ENCODE measurements around the gene LRMDA.

Gene LRMDA

DNA sequence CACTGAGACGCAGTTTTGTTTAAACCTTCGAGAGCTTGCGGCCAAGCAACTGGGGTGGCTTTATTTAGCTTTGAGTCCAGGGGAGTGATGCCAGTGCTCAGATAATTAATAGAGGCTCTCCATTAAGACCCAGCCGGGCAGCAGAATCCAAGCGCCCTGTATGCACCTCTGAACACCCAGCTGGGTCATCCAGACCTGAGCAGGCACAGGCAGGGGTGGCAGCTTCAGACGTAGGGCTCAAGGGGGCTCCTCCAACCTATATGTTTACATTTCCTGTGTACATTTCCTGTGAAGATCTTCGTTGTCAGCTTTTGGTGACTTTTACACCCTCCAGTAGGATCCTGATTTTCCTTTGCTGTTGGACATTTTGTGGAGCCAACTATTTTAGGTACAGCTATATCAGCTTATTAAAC, 719.5 kb downstream of the LRMDA start:
- no peak for DNase-seq

DNA sequence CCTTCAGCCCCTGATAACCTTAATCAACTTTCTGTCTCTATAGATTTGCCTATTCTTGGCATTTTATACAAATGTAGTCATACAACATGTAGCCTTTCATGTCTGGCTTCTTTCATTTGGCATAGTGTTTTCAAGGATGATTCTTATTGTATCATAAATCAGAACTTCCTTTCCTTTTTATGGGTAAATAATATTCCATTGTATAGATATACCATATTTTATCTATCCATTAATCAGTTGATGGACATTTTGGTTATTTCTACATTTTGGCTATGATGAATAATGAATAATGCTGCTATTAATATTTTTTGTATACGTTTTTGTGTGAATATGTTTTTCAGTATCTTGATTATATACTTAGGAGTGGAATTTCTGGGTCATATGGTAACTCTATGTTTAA, 720.8 kb downstream of the LRMDA start:
- no peak for DNase-seq

DNA sequence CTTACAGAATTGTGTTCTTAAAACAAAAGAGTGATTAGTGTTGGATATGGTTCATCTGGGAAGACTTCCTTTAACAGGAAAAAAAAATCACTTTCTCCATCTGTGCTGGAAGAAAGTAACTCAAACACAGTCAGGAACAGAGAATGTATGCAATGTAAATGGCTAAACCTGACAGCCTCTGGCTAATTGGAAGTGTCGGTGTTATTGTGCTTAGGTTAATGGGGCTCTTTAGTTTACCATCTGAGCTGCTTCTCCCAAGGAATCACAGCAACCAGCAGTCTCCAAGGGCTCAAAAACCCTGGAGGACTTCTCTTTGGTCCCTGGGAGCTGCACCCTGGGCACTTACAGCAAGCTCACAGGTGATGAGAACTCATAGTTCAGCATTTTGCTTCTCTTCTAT, 724.5 kb downstream of the LRMDA start:
- no peak for DNase-seq

DNA sequence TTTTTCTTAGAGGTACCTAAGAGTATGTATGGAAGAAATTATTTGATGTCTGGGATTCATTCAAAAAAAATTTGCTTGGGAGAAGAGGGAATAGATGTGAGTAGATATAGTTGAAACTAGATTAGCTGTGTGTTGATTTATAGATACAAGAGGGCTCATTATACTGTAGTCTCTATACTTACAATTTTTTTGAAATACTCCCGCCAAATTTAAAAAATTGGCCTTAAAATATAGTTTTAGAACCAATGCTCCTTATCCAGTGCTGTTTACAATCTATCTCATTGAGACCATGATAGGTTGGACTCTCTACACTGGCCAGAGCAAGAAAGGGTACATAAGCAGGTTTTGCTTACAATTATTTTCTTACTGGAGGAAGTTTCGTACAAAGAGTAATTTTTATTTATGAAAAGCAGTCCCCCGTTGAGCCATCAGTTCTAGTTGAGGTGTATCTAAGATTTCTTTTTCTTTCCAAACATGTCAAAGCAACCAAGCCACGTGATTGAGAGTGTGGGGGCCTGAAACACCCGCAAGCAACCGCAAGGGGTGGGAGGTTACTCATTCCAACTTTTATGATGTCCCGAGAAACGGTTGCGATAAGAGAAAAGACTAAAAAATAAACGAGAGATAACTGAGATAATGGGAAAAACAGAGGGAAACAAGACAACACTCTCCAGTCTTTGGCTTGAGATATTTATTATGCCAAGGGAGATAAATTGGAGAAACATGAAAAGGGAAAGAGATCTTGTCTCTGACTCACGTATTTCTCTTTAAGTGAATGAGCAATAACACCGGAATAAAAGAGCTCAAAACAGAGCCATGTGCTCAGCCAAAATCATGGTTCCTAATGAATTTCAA, 729.2 kb downstream of the LRMDA start:
- no peak for DNase-seq

DNA sequence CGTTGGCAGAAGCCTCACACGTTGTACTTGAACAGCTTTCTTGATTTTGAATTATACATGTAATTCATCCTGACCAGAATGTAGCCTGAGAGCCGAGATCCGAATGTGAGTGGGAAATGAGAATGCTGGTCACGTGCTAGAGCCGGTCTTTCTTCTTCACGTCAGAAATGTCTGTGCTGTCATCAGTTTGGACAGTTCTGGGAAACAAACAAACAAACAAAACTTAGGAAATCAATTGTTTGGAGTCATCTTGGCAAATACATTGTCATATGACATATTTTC, 729.8 kb downstream of the LRMDA start:
- DNase-seq: no peak

DNA sequence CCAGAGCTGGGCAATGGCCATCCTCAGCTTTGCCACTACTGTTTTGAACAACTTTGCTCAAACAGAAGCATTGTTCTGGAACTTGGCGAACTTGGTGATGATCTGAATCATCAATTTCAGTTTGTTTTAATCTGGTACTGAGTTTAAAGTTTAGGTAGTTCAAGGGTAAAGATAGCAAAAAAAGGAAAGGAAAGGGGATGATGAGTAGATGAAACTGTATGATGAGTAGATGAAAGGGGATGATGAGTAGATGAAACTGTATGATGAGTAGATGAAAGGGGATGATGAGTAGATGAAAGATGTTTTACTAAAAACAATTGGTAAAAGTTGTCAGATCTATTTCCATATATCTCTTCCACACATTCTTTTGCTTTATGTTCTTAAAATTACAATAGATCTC, 737.0 kb downstream of the LRMDA start:
- no peak for DNase-seq

DNA sequence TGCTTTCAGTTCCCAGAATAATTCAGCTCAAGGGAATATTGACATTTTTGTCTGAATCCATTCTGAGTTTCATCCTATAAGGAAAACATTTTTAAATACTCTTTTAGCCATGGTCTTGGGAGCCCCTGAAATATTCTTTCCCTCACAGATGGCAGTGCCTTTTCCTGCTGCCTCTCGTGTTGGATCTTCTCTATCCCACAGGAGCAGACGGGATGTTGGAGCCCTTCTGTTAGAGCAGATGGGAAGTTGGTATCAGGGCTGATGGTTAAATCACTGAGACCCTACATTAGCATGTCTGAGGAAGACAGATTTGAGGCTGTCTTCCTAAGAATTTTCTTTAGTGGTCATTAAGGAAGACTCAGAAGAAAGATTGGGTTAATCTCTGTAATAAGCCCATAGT, 737.8 kb downstream of the LRMDA start:
- DNase-seq: no peak

DNA sequence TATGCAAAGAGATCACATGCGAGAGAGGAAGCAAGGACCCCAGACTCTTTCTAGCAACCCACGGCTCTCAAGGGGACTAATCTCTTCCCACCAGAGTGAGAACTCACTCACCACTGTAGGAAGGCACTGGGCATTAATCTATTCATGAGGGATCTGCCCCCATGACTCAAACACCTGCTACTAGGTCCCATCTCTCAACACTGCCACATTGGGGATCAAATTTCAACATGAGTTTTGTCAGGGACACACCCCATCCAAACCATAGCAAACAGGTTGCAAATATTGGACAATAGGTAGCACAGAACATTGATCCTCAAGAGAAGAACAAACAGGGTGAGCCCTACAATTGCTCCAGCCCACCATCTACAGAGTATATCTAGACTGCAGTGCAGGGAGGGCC, 740.6 kb downstream of the LRMDA start:
- no peak for DNase-seq

DNA sequence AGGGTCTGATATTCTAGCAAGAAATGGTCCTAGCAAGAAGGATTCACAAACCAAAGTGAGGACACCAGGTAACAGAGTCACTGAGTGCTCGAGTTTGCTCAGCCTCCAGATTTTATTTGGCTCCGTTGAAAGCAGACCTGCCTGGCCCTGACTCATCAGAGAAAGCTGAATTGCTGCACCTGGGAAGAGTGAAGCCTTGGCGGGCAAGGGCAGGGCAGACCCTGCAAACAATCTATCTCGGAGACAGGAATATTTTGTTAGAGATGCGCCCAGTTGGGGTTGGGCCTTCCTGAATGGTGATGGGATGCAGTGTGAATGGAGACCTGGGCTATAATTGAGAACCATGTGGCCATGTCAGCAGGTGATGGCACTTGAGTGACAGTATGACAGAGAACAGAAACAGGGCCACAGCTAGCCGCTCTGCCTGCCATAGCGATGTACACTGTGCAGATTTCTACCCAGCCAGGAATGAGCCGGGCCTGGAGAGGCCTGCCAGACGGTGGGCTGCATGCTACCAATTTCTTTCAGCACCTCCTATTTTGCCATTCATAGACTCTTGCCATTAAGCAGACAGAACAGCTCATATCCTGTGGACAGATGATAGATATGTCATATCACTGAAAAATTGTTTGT, 744.2 kb downstream of the LRMDA start:
- no peak for DNase-seq

DNA sequence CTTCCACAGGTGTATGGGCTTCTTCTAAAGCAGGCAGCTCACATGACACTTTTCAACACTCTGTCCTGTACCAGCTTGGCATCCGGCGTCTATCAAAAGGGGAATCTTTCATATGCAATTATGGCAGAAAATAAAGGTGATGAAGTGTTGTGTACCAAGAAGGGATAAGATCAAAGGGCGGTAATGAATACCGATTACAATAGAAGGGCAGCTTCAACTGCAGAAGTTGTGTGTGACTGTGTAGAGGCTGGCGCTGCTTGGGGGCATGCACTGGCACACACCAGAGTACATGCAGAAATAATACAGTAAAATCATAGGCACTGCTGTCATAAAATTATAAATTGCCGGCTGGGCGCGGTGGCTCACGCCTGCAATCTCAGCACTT, 744.7 kb downstream of the LRMDA start:
- no peak for DNase-seq

DNA sequence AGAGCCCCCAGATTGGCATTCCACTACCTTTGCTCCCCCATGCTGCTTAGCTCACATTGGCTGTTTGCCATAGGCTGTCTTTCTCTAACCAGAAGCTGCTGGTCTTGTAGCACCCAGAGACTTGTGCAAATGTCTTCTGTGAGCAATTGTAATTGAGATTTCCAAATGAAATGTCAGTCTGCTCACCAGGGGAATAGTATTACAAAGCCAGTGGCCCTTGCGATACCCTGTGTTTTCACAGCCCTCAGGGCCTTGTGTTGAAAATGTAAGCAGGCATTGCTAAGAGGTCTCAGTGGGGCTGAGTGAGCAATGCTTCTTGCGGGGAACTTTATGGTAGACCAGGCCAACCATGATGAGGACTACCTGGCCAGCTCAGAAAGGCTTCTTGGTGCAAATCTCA, 746.5 kb downstream of the LRMDA start:
- DNase-seq: no peak

DNA sequence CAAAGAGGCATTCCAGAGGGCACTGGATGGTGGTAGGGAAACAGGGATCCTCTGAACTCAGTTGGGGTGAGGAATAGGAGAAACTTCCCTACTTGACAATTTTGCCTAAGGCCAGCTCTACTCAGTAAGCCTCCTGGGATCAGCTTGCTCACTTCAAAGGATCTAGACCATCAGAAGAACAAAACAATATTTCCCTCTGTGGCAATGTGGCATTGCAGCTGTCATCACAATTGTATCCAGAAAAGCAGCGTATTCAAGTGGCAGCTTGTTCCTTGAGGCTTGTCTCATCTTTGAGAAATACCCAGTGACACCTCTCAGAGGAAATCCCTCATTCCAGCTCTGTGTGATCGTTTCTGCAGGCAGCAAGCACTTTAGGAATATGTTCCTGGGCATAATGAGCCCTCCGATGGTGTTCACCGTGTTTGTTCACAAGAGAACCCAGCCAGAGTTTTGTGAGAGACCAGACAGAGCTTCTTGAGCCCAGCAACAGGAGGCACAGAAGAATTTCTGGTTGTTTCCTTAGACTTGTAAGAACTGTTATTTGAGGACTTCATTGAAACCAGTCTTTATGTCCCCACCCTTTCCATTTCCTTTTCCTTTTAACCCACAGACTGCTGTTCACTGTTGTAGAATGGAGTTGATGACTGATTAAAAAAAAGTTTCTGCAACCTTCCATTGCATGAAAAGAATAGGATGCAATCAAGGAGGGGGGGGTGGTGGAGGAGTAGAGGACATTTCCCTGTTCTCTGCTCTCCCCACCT, 747.3 kb downstream of the LRMDA start:
- DNase-seq: no peak

DNA sequence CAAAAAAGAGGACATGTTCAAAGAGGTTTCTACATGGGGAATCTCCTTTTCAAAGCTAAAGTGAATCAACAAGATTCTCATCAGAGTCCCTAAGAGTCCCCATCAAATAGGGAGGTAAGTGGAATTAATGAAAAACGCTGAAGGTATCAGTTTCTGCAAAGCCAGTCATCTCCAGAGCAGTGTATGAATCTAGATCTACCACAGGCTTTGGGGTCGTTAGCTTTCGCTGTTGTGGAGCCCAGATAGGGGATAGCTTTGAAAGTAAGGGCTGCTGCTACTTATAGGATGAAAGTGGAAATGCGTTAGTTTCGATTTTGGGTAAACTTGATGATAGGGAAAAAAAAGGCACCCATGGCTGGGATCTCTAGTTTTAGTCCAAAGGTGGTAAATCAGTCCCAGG, 748.4 kb downstream of the LRMDA start:
- DNase-seq: no peak

DNA sequence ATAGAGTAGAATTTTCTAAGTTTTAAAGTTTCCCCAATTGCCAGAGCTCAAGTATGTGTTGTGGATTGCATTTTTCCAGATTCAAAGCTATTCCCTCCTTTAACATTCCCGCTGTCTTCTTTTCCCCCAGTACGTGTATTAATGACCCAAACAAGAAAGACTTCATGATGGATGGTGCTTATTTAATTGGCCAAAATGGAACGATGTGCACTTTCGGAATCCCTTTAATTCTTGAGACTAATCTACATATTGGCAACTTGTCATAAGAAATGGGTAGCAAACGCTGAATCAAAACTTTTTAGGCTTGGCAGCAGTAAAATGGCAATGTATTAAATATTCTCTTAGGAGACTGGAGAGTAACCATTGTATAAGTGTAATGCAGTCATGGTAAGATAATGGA, 753.2 kb downstream of the LRMDA start:
- no peak for DNase-seq

DNA sequence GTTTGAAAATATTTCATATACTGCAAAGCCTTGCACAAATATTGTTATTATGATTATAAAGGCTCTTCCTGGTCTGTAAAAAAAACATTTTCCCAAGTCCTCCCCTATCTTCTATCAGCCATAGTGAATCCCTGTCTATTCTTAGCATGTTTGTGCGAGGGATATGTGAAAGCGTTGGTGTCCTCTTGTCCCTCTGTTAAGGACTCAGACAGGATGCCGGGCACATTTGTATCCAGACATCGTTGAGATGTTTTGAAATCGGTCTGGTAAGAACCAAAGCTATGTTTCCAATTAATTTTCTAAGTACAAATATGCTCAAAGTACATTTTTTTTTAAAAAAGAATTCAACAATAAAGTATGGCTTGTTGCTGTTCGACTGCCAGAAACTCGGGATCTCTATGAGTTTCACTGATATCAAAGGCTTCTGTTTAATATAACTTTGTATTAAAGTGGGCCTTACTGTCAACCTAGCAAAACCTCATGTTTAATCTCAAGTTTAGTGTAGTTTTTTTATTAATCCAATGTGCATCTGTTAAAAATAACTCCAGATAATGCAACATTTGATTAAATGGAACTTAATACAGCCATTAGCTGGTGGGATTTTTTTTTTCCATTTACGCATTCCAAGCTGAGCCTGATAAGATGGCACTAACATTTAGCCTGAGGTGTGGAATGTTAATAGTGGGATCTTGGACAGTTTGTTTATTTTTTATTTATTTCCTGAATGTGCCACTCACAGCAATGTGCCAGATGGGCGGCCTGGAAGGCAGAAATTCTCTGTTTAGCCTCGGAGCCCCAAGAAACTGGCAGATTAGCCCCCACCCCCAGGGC, 754.3 kb downstream of the LRMDA start:
- no peak for DNase-seq

DNA sequence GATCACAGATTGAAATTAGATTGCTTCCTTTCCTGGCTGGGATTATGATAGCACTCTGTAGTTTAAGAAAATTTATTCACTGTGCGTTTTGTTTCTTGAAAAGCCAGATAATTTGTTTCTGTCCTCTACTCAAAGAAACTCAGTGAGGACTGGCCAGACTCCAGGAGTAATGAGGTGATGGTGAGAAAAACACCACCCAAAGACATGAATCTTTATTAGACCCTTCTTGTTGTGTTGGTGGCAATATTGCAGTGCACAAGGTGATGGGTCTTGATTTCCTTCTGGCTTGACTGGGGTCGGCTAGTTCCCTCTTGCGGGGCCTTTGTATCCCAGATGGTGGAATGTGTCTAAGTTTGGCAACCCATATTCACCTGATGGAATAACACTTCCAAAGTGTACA, 756.8 kb downstream of the LRMDA start:
- no peak for DNase-seq

DNA sequence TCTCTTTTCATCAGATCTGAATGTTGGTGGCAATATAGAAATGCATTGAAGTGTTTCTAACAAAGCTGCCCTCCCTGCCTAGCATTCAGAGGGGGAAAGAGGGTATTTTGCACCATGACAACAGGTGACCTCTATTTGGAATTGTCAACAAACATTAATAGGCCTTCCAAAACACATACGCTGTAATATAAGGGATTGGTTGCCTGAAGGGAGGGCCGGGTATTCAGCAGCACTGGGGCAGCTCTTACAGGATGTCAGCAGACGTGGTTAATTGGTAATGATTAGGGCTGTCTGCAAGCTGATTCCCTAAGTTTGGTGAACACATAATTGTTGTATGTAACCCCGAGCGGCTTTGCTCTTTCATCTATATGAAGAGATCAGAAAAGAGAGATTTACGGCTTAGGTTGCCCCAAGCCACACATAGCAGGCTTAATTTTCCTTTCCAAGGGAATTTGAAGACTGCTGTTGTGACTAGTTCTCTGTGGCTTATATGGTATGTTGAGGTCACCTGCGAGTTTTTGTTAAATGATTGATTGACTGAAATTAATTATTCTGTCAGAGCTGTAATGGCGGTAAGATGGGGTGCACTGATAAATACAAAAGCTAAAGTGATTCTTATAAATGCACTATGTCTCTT, 759.3 kb downstream of the LRMDA start:
- DNase-seq: no peak

DNA sequence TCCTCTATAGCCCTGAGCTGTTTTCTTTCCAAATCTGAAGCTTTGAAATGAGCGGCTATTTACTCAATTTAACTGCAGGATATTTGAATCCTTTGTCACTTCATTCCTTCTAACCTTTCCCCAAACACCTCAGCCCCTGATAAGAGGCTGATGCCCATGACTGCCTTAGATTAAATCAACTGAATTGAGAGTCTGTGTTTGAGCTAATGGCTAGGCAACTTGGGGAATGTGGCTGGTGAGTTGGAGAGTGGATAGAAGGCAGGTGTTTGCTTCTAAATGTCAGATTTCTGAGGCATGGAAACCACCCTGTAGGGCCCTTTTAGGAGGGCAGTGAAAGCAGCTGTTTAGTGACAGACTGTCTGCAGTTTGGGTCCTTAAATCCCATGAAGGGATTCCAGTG, 759.9 kb downstream of the LRMDA start:
- DNase-seq: no peak

DNA sequence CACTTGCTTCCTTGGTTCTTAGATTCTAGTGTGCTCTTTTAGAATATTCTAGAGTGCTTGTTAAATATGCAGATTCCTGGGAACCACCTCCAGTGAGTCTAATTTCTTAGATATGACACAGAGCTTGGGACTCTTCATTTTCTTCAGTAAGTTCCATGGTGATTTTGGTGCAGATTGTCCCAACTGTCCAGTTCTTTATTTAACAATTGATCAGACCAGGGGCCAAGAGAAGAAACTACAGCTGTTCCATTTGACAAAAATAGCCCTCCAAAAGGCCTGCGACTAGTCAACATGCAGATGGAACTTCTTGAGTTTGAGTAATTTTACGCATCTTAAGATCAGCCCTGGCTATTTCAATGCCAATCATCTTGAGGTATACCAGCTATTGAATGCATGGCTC, 760.7 kb downstream of the LRMDA start:
- no peak for DNase-seq

DNA sequence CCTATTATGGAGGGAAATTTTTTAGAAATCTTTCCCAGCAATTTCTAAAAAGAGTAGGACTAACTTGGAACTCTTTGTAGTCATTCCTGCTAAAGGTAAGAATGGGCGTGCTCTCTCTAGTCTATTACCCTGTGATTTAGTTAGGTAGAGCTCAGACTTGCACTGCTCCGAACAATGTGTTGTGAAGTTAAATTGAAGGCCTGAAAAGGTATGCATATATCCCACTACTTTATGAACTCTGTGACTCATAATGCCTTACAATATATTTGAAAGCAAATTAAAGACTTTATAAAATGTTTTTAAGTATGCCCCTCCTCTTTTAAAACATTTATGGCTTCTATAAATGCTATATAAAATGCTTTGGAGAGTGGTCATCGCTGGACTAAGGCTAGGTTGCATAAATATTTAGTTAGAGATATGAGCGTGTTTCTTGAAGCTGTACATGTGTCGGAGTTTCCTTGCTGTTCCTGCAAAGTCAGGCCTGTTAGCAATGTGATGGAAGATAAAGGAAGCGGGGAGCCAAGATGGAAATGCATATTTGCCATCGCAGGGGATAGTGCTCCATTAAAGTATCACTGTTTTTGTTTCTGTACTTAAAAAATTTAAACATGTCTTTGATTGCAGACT, 761.4 kb downstream of the LRMDA start:
- no peak for DNase-seq

DNA sequence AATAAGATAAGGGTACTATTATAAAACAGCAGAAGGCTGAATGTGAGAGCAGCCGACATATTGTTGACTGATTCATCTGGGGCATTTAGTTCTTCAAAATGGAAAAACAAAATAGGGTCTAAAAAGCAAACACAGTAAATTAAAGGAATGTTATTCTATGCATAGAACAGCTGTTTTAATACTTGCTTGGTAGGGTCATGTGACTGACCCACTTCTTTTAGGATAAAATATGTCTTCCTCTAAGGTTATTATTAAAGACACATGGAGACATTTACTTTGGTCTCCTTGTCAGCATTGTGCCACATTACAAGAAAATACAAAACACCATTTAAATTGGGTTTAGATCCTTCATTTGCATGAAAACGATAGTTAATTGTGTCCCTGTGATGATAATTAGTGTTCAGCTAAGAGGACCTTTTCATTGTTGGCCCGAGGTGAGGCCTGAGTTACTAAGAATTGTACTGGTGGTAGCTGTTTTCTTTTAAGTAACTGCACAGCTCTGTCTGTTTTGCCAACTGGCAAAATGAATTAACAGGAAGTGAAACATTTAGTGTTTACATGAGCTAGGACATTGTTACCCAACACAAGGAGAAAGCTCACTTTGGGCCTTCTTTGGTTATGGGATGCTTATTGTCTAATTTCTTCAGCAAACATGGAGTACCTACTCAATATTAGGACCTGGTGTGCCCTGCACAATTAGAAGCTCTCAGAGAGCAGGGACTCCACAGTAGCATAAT, 764.4 kb downstream of the LRMDA start:
- DNase-seq: no peak

DNA sequence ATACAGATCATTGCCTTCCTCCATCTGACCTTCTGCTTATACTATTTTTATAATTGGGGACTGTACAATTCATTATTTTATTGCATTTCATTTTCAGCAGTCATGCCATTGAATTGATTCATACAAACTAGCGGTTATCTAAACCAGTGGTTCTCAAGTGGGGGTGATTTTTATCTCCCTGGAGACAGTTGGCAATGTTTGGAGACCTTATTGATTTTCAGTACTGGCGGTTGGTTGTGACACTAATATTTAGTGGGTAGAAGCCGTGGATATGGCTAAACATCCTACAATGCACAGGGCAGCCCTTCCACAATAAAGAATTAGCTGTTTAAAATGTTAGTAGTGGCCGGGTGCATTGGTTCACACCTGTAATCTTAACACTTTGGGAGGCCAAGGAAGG, 765.9 kb downstream of the LRMDA start:
- DNase-seq: no peak

Measured in GOT3 (cell line).